Kidney epithelial cell (primary cell): ENCODE measurements around the gene MRM3. TPM values are rescaled to one million over a fixed set of nuclear protein-coding genes. Genes with fewer than 3 reads are reported as not detected.
"Not testable (repeated sequence)": the region's sequence is repeated elsewhere in the genome, so short reads cannot be mapped to it uniquely, and the experiment has no call there.

Experiments
- DNase-seq: peaks from one replicate; pipeline ENCODE4 v3.0.0-alpha.2; 2010; ENCODE audit warnings: low read depth
- H3K27me3 ChIP-seq: 2 replicates; pipeline ENCODE4 v1.6.0; 2011; ENCODE audit warnings: low read length; ENCODE audit not compliant: control insufficient read depth, insufficient read depth
- H3K36me3 ChIP-seq: 2 replicates; pipeline ENCODE4 v1.5.1; 2011; ENCODE audit warnings: low read length; ENCODE audit not compliant: control insufficient read depth, insufficient read depth
- H3K4me3 ChIP-seq: 2 replicates; pipeline ENCODE4 v1.5.1; 2011; ENCODE audit warnings: low read depth, mild to moderate bottlenecking, control low read depth, low read length
- total RNA-seq: library from RNA; depleted of rRNA; stranded (reverse); fragments of >200 nt; gene quantifications from 2 replicates; pipeline ENCODE4 v1.2.3, GENCODE V29; 2015
- TF ChIP-seq, protein P1 (sequence below): IDR thresholded peaks from 2 replicates; pipeline ENCODE4 v1.5.1; 2011; ENCODE audit warnings: mild to moderate bottlenecking, moderate library complexity, low read length, control low read depth, inconsistent platforms; ENCODE audit not compliant: insufficient read depth, poor library complexity, severe bottlenecking

MRM3 gene
- total RNA-seq, 1 donor from 2014 or later, result 28.0 TPM

DNA sequence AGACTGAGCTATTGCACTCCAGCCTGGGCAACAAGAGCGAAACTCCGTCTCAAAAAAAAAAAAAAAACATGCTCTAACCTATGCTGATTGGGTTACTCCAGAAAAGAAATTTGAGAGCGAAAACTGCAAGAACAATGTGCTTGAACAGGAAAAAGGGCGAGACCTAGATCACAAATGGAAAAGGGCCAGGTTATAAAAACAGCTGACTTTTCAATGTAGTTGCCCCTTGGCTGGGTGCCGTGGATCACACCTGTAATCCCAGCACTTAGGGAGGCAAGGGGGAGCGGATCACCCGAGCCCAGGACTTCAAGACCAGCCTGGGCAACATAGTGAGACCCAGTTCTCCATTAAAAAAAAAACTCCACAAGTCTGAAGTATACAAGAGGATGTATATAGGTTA lies 48.8 kb downstream of the MRM3 start:
- TF ChIP-seq, protein P1, sequence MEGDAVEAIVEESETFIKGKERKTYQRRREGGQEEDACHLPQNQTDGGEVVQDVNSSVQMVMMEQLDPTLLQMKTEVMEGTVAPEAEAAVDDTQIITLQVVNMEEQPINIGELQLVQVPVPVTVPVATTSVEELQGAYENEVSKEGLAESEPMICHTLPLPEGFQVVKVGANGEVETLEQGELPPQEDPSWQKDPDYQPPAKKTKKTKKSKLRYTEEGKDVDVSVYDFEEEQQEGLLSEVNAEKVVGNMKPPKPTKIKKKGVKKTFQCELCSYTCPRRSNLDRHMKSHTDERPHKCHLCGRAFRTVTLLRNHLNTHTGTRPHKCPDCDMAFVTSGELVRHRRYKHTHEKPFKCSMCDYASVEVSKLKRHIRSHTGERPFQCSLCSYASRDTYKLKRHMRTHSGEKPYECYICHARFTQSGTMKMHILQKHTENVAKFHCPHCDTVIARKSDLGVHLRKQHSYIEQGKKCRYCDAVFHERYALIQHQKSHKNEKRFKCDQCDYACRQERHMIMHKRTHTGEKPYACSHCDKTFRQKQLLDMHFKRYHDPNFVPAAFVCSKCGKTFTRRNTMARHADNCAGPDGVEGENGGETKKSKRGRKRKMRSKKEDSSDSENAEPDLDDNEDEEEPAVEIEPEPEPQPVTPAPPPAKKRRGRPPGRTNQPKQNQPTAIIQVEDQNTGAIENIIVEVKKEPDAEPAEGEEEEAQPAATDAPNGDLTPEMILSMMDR, result no peak
- no peaks in the 10 kb centered on the region for H3K36me3 ChIP-seq
- H3K27me3 ChIP-seq, result no peaks in the 10 kb centered on the region
- no peak for DNase-seq
- no peak overlapping the region for H3K4me3 ChIP-seq

DNA sequence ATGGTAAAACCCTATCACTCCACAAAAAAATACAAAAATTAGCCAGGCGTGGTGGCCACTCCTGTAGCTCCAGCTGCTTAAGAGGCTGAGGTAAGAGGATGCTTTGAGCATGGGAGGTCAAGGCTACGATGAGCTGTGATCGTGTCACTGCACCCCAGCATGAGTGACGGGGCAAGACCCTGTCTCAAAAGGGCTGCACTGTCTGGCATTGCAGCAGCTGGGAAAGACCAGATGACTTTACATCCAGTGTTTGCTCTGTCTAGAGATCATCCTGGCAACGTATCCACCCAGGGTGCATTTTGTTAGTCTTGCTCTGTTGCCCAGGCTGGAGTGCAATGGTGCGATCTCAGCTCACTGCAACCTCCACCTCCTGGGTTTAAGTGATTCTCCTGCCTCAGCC lies 52.0 kb downstream of the MRM3 start:
- no peaks in the 10 kb centered on the region for H3K36me3 ChIP-seq
- no peaks in the 10 kb centered on the region for H3K27me3 ChIP-seq
- no peak overlapping the region for H3K4me3 ChIP-seq
- TF ChIP-seq, protein P1, result no peak
- DNase-seq, result no peak

DNA sequence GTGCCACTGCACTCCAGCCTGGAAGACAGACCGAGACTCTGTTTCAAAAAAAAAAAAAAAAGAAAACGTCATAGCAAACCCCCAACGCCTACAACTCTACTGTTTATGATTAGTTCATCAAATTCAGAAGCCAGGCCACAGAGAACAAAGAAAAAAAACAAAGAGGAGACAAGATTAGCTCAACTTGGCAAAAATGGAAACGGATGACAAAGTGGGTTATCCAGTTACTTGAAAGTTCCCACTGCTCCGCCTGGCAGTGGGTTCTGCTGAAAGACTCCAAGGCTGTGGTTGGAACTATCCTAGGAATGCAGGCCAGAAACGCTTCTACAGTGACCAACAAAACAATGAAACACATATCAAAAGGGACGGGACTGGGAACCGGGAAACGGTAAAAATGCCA lies 53.1 kb downstream of the MRM3 start:
- TF ChIP-seq, protein P1, result no peak
- Histone ChIP-seq H3K4me3 (no peak overlapping the region), H3K27me3 (no peaks in the 10 kb centered on the region), H3K36me3 (no peaks in the 10 kb centered on the region)
- peak; percentile 84 for DNase-seq

DNA sequence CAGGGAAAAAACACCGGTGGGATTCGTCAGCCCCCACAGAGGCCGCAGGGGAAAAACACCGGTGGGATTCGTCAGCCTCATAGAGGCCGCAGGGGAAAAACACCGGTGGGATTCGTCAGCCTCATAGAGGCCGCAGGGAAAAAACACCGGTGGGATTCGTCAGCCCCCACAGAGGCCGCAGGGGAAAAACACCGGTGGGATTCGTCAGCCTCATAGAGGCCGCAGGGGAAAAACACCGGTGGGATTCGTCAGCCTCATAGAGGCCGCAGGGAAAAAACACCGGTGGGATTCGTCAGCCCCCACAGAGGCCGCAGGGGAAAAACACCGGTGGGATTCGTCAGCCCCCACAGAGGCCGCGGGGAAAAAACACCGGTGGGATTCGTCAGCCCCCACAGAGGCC lies 53.6 kb downstream of the MRM3 start:
- not testable (repeated sequence) for DNase-seq, H3K36me3 ChIP-seq, H3K4me3 ChIP-seq, H3K27me3 ChIP-seq

DNA sequence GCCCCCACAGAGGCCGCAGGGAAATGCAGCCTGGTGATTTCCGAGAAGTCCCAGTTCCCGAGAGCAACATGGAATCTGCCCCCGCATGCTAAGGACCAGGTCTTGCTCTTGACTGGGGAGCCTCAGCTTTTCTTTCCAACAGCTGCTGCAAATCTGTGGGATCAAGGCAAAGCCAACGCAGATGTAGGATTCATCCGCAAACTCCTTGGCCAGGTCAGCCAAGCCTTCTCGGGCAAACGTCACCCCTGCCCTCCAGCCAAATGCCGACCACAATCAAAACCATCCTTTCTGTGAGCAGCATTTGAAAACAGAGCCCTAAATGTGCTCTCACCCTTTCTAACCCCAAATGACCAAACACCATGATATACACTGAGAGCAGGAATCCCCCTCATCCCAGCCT lies 54.0 kb downstream of the MRM3 start:
- DNase-seq, result no peak
- no peaks in the 10 kb centered on the region for H3K36me3 ChIP-seq
- no peak overlapping the region for H3K4me3 ChIP-seq
- H3K27me3 ChIP-seq, result no peaks in the 10 kb centered on the region
- TF ChIP-seq, protein P1, result no peak

DNA sequence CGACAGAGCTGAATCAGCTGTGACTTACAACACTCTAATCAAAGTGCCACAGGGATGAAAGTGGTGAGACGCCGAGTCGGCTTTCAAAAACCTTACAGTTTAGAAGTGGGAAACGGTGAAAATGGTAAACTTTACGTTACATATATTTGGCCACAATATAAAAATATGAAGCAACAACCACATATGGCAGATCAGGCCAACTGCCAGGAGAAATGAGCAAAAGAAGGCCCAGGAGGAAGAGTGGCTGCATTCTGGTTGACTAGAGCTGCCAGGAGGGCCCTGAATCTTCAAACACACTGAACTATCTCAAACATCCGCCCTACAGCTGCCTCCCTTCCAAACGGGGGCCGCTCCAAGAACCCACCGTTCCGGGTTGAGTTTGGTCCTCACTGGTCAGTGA lies 56.3 kb downstream of the MRM3 start:
- no peak for DNase-seq
- Histone ChIP-seq H3K4me3 (no peak overlapping the region), H3K27me3 (no peaks in the 10 kb centered on the region), H3K36me3 (no peaks in the 10 kb centered on the region)
- TF ChIP-seq, protein P1, result no peak
